Vagina (tissue), 2 donors: ENCODE measurements around the gene TBC1D17.

Experiments
- POLR2A ChIP-seq, 2 donors: fragments of 450-650 bp; IDR thresholded peaks; one replicate each; pipeline ENCODE4 v1.6.1; 2017; ENCODE audit warnings: antibody characterized with exemption in 2 of 2, mild to moderate bottlenecking in 2 of 2, moderate library complexity in 2 of 2
- POLR2AphosphoS5 ChIP-seq, 2 donors: sonication (generic); formaldehyde crosslinking; IDR thresholded peaks; one replicate each; pipeline ENCODE4 v1.9.0; 2017; ENCODE audit warnings: antibody characterized with exemption in 2 of 2, mild to moderate bottlenecking in 2 of 2, low read depth in 1 of 2; ENCODE audit not compliant: insufficient read depth in 1 of 2
- TF ChIP-seq, protein P1 (sequence below), 3 experiments: fragments of 450-650 bp in 2 of 3; fragments of 200-600 bp in 1 of 3; sonication (generic) in 1 of 3; IDR thresholded peaks; one replicate each; pipeline ENCODE4 v1.5.1; 2017 to 2019; ENCODE audit warnings: antibody characterized with exemption in 3 of 3, mild to moderate bottlenecking in 2 of 3, moderate library complexity in 2 of 3

DNA sequence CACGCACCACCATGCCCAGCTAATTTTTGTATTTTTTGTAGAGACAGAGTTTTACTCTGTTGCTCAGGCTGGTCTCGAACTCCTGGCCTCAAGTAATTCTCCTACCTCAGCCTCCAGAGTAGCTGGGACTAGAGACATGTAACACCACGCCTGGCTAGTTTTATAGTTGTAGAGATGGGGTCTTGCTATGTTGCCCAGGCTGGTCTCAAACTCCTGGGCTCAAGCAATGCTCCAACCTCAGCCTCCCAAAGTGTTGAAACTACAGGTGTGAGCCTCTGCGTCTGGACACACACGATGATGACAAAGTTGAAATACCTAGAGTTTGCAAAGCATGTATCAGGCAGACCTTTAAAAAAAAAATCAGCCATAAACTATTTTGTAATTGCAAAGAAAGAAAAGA lies 31.1 kb upstream of the TBC1D17 start:
- TF ChIP-seq, protein P1, sequence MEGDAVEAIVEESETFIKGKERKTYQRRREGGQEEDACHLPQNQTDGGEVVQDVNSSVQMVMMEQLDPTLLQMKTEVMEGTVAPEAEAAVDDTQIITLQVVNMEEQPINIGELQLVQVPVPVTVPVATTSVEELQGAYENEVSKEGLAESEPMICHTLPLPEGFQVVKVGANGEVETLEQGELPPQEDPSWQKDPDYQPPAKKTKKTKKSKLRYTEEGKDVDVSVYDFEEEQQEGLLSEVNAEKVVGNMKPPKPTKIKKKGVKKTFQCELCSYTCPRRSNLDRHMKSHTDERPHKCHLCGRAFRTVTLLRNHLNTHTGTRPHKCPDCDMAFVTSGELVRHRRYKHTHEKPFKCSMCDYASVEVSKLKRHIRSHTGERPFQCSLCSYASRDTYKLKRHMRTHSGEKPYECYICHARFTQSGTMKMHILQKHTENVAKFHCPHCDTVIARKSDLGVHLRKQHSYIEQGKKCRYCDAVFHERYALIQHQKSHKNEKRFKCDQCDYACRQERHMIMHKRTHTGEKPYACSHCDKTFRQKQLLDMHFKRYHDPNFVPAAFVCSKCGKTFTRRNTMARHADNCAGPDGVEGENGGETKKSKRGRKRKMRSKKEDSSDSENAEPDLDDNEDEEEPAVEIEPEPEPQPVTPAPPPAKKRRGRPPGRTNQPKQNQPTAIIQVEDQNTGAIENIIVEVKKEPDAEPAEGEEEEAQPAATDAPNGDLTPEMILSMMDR (IDR thresholded peaks at IDR 0.05) = no peak
- TF ChIP-seq POLR2A (IDR thresholded peaks at IDR 0.05) = no peak
- no peak for TF ChIP-seq POLR2AphosphoS5 (IDR thresholded peaks at IDR 0.05; ENCODE audit: insufficient read depth in 1 of 2, low read depth in 1 of 2)
